NCI-H1048 (cell line): ENCODE data around the gene FRMPD4.

Source experiments
- DNase-seq: peaks from one replicate; lab custom pipeline; 2025; lab: John Stamatoyannopoulos, UW

Gene FRMPD4

DNA sequence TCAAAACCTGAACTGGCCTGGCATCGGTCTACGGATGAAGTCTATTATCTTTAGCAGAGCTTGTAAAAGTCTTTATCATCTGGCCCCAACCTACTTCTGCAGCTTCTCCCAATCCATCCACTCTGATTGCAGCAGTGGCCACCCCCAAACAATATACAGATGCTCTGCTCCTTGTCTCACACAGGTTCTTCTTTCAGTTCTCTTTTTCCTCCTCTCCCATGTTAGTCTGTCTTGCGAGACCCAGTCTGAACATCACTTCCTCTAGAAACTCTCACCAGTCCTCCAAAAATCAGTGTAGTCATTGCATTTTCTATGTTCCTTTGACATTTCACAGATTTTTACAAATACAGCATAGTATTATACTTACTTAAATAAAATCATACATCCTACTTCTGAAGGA, 163.0 kb downstream of the FRMPD4 start:
- no peak for DNase-seq

DNA sequence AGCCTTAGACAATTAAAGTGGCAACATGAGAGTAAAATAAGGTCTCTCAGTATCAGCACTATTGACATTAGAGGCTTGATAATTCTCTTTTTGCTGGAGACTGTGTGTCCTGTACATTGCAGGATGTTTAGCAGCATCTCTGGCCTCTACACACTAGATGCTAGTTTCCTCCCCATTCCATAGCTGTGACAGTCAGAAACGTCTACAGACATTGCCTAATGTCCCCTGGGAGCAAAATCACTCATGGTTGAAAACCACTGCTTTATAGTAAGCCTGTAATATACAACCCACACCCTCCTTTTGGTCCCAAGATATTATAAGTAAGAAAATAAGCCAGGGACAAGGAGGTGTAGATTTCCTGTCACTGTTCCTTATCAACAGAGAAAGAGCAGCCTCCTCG, 166.0 kb downstream of the FRMPD4 start:
- no peak for DNase-seq

DNA sequence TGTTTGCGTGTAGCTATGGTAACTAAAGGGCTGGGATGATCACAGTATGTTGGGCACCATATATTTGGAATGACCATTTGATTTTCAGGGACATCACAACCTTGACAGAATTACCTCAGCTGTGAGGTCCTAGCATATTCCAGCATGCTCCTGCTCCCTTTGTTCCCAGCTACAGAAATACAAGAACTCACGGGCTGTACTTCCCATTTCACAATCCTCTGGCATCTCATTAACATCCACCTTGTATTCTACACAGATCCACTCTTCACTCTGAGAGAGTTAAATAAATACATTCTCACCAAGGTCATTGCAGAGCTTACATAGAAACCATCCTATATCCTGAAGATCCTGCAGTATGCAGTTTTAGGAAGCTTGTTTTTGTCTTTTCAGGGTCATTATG, 169.7 kb downstream of the FRMPD4 start:
- no peak for DNase-seq

DNA sequence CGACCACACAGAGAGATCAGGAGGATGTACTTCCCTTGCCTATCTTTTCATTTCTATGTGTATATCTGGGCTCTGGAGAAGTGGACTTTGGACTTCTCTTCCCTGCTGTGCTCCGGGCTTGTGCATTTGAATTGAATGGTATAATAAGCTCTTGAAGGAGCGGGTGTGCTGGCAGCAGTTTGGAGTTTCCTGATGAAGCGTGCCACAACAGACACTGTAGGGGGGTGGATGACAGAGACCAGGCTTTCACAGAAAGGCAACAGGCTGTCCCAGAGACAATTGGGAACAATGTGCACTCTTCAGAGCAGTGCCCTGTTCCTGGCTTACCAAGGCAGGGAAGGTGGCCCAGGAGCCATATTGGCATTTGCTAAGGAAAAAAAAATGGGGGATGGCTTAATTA, 170.1 kb downstream of the FRMPD4 start:
- no peak for DNase-seq

DNA sequence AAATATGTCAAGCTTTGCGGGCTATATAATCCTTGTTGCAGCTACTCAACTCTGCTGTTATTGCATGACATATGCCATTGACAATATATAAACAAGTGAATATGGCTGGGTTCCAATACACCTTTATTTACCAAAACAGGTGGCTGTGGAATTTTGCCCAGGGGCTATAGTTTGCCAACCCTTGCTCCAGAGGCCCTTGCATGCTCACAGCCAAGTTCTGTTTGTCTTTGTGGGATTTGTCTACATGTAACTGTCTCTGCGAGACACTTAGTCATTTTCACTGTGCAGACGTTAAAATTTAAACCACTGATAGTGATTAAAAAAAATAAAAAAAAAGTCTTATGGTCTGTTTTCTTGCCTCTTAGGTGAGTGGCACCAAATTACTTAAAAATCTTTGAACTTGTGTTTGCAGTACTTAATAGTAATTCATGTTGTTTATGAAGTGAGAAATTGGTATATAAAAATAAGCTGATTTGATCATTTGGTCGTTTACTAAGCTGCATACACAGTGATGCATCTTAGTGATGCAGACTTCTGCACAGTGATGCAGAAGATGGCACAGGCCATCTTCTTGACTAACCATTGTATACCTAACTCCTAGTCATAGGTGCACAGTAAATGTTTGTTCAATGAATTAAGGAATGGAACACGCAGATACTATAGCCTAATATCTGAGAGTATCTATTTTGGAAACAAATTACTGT, 170.9 kb downstream of the FRMPD4 start:
- DNase-seq: no peak

DNA sequence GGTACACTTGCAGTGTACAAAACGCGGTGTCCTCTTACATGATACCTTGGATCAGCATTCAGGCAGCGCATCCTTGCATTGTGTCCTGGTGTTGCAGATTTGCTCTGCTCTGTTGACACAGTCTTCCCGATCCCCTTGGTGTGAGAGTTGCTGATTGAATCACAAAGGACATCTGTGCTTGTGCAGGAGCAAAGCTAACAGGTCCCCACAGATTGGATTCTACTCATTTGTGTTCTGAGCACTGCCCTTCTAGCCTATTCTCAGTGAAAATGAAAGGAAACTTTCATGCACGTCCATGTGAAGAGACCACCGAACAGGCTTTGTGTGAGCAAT, 171.4 kb downstream of the FRMPD4 start:
- DNase-seq: no peak

DNA sequence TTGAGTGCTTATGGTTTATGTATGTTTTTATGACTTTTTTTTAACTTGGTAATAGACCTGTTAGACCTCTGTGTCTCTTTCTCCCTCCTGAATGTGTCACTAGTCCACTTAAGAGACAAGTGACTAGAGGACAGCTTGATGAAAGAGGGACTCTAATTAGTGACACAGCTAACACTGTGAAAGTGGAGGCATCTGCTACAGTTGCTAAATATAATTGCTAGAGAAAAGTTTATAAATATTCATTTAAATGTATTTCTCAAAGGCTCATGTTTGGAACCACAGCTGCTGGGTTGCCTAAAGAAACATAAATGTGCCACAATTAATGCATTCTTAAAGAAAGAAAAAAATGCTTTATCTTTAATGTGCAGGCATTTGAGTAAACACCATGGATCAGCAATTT, 176.4 kb downstream of the FRMPD4 start:
- DNase-seq: no peak

DNA sequence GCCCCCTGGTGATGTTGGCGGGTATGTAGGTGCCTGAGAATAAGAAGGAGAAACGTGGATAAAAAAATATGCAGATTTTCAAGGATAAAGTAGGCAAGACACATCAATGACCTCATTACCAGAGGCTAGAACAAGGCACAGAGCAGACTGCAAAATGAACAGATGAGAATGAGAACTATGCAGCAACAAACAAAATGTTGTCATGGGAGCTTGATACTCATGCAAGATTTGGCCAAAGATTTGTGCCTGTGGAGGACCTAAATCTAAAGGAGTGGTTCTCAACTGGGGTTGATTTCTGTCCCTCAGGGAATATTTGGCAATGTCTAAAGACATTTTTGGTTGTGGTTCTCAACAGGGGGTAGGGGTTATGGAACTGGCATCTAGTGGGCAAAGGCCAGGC, 177.3 kb downstream of the FRMPD4 start:
- no peak for DNase-seq

DNA sequence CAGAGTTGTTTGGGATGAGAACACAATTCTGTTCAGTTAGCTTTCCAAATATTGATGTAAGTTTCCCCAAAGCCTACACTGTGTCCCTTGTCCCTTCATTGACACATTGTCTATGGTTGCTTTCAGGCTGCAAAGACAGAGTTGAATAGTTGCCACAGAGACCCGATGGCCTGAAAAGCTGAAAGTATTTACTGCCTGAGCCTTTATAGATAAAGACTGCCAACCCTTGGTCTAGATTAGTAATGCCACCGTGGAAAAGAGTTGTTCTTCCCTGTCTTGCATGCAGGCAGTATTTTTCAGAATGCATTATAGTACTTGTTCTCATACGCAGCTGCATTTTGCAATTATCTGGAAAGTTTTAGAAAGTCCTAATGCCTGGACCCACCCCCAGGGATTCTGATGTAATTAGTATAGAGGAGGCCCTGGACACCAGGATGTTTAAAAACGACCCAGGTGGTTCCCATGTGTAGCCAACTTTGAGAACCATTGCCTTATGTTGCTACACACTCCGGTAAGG, 180.8 kb downstream of the FRMPD4 start:
- DNase-seq: no peak

DNA sequence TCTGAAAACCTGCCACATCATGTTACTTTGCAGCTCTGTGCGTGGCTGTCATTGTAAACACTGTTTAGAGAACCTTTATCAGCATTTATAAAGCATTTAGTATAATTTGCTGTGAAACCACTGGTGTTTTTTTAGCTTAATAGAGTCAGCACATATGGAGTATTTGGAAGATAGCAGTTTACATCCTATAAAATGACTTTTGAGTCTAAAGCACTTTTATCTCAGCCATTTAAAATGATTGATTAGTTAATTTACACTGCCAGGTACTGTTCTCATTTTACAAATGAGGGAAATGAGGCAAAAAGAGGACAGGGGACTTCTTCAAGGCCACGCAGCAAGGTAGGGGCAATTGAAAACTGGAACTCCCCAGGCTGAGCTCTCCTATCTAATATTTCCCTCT, 181.7 kb downstream of the FRMPD4 start:
- DNase-seq: no peak

DNA sequence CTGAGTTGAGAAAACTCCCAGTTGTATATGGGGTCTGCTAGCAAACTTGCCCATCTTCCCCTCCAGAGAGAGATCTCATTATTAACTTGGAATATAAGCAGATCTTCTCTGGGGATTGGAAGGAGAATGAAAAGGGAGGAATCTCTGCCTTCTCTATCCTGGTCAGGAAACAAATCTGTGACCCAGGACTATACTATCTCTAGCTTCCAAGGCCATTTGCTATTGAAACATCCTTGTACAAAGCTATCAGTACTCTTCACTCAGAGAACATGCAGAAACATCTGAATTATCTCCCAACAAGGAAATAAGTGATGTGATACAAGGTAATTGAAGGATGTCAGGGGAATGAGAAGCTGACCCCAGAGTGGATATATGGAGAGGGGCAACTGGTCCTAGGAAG, 183.8 kb downstream of the FRMPD4 start:
- no peak for DNase-seq

DNA sequence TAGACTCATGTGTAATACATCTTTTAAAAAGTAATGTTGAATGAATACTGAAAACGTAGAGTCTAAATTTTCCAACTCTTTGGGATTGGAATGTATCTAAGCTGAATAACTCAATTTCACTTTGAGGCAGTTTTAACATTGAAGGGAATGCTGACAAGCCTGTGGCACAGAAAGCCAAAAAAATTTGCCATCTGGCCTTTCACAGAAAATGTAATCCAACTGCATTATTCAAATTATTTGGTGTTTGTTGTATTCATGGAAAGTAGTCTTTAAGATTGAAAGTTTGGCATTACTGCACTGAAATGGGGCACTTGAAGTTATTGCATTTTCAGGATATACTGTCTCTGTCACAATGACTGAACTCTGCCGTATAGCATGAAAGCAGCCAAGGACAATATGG, 186.9 kb downstream of the FRMPD4 start:
- no peak for DNase-seq

DNA sequence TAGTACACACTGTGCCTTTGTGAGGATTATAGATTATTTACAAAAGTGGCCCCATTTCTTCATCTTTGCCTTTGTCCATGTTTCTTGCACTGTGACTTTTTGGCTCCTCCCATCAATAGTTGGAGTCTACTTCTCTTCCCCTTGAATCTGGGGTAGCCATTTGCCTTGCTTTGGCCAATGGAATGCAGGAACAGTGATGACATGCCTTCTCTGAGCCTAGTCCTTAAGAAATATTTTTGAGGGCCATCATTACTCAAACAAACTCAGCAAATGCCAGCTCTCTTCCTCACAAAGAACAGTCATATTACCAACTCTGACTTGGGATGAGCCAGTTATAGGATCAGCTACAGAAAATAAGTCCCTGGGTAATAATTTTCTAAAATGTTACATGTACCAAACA, 189.6 kb downstream of the FRMPD4 start:
- no peak for DNase-seq

DNA sequence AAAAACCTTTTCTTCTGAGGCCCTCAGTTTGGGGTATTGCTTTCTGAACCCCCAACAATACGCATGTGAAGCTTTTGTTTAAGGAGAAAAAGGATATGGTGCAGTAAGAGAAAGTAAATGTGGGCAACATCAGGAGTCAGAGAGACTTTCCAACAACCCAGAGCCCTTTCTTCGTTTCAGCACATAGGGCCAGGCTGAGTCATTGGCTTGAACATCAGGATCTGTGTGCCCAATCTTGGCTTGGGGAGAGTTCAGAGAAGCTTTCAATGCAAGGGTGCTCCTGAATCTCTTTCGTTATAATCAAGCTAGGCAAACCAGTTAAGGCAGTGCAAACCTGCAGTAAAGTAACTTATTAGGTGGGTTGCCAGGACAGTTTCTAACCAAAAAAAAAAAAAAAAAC, 191.2 kb downstream of the FRMPD4 start:
- DNase-seq: no peak

DNA sequence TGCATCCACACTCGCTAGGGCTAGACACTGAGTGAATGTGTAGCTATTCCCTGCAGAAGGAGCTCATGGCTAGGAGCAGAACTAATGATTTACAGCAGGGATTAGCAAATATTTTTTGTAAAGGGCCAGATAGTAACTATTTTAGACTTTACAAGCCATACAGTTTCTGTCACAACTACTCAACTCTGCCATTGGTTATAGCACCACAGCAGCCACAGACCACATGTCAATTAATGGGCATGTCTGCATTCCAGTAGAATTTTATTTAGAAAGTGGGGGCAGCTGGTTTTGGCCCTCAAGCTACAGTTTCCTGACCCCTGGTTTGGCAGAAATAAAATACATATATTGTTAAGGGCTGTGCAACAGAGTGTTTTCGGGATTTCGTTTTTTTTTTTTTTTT, 192.6 kb downstream of the FRMPD4 start:
- DNase-seq: no peak

DNA sequence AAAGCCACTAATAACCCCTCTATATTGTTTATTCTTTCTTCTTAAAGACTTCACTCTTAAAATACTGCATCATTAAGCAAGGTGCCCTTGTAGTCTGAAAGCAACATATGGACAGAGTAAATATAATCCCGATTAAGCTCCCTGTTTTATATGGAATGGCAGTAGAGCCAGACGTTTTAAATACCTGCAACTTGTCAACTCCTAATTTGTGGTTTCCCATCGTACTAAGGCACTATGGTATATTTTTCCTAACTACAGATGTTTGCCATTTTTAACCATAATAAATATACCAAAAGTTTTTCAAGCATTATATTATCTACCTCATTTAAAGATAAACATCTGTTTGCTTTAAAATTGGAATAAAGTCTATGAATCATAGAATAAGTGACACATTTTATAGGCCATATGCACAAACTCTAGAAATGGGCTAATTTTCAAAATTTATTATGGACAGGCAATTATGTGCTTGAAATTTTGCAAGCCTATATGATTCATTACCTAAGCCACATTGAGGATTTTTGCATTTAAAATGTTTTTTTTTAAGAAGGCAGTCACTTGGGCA, 194.6 kb downstream of the FRMPD4 start:
- no peak for DNase-seq

DNA sequence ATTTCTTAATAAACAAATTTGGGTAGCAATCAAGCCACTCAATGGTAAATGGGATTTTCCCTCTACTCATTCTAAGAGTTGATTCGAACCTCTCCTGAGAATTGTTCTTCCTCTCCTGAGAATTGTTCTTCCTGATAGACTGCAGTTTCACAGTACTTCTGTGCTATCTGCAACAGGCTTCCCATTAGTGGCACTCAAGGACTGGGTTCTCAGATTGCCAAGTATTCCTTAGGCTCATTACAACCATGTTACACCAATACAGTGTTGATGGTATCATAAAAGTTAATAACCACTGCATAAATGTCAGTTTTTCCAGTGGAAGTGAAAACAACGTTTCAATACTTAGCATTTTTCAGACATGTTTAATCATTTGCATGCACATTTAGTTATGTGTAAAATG, 201.6 kb downstream of the FRMPD4 start:
- DNase-seq: no peak

DNA sequence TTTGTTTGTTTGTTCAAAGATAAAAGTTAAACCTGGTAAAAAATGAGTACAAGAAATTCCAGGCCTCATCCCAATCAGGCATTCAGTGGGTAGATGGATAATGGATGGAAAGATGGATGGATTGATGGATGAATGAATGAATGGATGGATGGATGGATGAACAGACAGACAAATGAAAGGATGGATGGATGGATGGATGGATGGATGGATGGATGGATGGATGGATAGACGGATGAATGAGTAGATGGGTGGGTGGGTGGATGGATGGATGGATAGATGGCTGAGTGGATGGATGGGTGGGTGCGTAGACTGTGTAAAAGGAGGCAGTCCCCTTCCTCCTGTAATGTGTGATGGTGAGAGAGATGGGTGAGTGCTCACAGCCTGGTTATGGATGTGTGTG, 206.7 kb downstream of the FRMPD4 start:
- DNase-seq: no peak

DNA sequence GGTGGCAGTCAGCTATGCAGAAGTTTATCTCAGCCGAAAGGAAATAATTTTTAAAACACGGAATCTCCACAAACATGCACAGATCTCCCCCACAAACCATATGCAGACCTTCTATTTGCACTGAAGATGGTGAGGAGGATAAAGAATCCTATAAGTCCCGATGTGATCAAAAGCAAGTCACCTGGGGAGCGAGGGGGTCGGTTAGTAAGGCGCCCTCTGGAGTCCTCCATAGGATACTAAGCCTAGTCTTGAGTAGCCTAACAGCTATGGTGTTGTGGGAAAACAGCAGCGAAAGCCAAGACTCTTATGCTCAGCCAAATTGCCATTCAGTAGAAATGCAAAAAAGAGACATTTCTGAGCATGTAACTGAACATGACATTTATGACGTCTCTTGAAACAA, 210.9 kb downstream of the FRMPD4 start:
- DNase-seq: no peak

DNA sequence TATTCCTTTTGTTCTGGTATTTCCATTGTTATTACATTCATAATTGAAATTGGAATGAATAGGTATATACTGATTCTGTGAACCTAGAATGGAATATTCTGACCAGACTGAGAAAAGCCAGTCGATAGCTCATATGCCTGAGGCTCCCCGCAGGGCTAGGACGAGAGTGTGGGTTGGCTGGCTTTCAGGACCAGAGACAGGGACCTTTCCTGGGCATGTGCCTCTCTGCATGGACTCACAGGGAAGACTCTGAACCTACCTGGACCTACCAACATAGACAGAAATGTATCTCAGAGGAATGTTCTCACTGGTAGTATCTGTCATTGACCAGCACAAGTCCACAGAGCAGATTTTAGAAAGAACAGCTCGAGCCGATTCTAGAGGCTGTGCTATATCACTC, 214.6 kb downstream of the FRMPD4 start:
- DNase-seq: no peak

DNA sequence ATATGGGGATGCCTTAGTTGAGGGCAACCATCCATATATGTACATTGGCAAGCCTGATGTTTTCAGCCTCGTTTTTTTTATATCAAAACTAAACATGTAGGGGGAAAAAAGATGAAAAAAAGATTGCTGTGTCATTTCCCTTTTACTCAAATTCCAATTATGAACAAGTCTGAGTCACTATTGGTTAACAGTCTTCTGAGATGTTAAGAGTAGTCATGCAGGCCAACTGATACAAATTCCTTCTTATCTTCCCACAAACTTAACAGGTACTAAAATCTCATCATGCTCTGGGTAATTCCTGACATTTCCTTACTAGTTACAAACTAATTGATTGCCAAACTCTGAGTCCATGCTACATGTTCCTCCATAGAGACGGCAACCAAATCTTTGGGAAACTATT, 222.1 kb downstream of the FRMPD4 start:
- no peak for DNase-seq

DNA sequence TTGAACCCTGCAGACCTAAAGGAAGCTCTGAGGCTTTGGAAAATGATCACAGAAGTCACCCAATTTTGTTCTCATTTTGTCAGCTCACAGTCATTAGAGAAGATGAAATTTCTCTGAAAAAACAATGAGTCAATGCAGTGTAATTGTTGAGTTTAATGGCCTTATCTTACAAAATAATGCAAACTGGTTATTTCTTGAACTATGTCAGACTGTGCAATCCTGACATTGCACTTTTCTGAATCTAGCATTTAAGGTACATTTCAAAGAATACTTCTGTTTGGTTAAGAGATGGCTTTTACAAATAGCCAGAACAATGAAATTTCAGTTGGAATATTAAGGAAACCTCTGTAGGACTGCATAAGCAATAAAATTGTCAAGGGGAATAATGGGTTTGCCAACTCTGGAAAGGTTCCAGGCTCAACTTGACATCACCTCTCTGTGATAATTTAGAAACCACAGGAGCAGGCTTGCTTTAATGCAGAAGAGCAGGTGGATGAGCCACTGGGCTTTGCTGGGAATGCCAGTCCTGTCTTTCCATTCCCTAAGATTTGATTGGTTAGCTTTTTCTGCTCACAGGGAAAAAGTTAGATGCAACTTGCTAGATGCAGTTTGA, 222.8 kb downstream of the FRMPD4 start:
- DNase-seq: no peak

DNA sequence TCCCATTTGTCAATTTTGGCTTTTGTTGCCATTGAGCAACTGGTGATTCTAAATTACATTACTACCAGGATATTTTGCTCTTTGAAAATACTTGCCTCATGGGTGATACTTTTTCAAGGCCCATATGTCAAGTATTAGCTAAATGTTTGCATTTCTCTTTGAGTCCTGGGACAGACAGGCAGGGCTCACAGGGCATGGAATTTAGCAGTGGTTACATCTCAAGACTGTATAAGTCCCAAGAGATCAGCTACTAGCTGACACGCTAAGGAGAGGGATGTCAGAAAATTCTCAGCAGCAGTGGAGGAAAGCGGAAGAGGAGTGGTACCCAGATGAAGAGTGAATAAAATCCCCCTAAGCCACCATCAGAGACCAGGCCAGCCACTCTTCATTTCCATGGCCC, 224.9 kb downstream of the FRMPD4 start:
- no peak for DNase-seq

DNA sequence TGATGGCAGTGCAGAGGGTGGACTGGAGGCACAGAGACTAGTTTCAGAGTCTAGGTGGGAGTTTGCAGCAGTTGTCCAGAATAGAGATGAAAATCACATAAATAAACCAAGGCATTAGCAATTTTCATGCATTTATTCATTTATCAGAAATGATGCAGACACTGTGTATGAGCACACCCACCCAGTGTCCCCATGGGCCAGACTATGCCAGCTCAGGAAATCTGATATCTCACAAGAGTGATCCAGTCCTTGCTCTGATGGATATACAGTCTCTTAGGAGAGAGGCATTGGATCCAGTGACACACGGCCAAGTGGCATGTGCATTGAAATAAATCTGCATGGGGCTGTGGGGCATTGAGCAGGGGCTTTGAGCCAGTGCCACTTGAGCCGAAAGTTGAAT, 228.2 kb downstream of the FRMPD4 start:
- no peak for DNase-seq
